Erythroblast (primary cell): Measurements from ENCODE around the gene PBRM1.

Experiments
- DNase-seq, 2 experiments: peaks; one replicate each; lab custom pipeline; 2025; lab: John Stamatoyannopoulos, UW
- GATA1 ChIP-seq: IDR thresholded peaks from 2 replicates; pipeline ENCODE4 v1.6.1; 2011; ENCODE audit warnings: low read depth, mild to moderate bottlenecking, control low read depth, low read length, moderate library complexity
- POLR2A ChIP-seq: IDR thresholded peaks from 2 replicates; pipeline ENCODE4 v1.6.1; 2011; ENCODE audit warnings: mild to moderate bottlenecking, low read length

Gene PBRM1

DNA sequence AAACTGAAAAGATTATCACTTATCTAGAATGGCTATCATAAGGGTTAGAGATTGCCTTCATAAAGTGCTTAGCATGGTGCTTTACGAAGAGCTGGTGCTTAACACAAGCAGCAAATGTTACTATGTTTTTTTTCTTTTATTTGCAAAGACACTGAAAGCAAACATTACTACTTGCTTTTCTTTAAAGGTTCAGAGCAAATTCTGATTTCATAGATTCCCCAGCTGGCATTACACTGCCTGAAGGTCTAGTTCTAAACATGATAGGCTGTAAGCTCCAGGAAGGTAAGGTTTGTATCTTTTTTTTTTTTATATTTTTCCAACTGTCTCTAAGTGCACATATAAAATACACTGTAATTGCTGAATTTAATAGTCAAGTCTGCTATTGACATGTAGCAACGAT is 77.4 kb downstream of the PBRM1 start:
- DNase-seq: no peak
- TF ChIP-seq POLR2A: no peak
- TF ChIP-seq GATA1: no peak

DNA sequence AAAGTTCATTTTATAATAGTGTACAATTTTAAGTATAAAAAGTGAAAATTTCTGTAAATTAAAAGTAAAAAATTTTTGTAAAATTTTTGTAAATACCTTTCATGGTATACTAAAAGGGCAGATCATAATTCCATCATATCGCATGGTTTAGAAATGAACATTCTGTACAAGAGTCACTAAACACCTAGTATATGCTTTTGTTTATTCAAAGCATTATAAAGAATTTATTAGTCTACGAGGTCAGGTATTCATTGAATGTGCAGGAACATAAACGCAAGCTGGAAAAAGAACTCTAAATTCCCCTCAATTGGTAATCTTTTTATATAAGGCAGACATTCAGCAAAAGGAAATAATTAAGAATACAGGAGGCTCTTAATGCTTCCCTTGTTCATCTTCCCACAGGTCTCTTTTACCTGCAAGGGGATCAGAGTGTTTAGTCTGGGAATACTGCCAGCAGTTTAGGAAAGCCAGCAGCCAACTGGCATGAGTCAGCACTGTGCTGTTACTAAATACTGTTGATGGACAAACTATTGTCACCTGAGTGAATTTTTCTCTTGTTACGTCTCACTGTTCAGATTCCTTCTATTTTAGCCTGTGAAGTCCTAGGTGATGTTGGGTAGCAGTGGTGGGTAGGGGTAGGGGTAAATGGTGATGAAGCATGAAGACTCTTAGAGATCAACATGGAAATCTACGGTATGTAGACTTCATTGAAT is 79.2 kb downstream of the PBRM1 start:
- no peak for TF ChIP-seq POLR2A
- TF ChIP-seq GATA1: no peak
- peak; percentile 17 to 61 for DNase-seq

DNA sequence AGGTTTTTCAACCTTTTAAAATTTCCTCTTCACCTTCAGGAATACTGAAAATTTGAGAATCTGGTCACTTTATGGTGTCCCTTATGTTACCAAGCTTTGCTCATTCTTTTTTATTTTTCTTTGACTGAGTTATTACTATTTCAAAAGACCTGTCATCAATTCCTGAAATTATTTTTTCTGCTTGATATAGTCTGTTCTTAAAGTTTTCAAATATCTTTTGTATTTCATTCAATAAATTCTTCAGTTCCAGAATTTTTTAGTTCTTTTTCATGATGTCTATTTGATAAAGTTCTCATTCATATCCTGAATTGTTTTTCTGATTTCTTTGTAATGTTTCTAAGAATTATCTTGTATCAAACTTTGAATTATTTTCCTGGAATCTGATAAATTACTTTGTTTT is 85.5 kb downstream of the PBRM1 start:
- TF ChIP-seq POLR2A (no peak), GATA1 (no peak)
- no peak for DNase-seq

DNA sequence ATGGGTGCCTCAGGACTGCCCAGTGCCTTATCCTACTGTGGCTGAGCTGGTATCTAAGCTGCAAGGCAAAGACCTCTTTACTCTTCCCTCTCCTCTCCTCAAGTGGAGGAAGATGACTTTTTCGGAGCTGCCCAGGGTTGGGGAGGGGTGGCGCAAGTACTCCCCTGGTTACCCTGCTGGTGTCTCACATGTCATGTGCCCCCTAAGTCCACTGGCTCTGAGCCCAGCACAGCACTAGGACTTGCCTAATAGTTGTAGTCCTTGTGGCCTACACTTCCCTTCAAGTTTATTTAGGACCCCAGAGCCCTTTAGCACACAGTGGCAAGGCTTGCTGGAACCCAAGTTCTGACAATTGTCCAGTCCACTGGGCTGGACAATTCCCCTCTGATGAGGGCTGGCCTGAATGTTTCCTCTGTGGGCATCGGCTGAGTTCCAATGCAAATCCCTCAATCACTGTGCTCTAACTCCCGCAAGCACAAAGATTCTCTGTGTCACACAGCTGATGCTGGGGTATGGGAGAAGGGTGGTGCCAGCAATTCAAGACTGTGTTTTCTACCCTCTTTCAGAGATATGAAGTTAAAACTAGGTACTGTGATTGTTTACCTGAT is 89.0 kb downstream of the PBRM1 start:
- DNase-seq: no peak
- TF ChIP-seq GATA1 (no peak), POLR2A (no peak)

DNA sequence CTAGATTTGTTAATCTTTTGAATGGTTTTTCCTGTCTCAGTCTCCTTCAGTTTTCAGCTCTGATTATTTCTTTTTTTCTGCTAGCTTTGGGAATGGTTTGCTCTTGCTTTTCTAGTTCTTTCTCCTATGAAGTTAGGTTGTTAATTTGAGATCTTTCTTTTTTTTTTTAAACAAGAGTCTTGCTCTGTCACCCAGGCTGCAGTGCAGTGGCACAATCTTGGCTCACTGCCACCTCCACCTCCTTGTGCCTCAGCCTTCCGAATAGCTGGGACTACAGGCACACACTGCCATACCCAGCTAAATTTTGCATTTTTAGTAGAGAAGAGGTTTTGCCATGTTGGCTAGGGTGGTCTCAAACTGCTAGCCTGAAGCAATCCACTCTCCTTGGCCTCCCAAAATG is 92.6 kb downstream of the PBRM1 start:
- no peak for DNase-seq
- no peak for TF ChIP-seq POLR2A
- TF ChIP-seq GATA1: no peak

DNA sequence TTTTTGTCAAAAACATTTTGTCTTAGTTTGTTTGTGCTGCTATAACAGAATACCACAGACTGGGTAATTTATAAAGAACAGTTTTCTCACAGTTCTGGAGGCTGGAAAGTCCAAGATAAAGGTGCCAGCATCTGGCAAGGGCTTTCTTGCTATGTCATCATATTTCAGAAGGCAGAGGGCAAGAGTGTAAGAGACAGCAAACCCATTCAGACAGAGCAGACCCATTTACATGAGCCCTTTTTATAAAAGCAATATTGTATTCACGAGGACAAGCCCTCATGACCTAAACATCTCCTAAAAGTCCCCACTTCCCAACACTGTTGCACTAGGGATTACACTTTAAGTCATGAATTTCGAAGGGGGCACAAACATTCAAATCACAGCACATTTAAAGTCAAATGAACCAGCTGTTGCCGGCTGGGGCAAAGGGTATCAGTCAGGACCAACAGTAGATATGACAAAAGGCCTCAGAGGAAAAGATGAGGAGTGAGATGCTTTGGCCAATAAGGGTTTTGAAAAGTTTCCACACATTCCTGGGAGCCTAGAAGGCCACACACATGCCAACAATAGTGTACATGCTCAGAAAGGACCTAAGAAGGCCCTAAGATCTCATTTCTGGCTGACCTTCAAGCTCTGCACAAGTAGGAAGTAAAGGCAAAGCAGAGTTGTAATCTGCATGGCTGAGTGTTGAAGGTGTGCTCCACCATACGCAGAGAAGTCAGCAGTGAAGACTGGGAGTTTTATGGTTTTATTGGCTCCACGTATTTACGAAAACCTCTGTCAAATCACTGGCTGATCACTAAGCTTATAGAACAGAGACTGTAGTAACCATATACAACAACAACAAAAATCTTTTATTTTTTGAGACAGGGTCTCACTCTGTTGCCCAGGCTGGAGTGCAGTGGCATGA is 111.4 kb downstream of the PBRM1 start:
- TF ChIP-seq GATA1 (no peak), POLR2A (no peak)
- peak; percentile 19 to 55 for DNase-seq

DNA sequence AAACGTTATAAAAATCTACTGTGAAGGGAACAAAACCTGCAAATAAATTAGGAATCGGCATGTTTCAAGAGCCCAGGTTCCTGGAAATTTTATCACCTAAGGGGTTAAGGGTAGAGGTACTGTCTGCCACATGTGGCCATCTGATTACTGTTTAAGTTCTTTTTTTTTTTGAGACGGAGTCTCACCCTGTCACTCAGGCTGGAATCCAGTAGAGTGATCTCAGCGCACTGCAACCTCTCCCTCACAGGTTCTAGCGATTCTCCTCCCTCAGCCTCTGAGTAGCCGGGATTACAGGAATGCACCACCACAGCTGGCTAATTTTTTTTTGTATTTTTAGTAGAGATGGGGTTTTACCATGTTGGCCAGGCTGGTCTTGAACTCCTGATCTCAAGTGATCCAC is 113.5 kb downstream of the PBRM1 start:
- DNase-seq: no peak
- TF ChIP-seq POLR2A (no peak), GATA1 (no peak)

DNA sequence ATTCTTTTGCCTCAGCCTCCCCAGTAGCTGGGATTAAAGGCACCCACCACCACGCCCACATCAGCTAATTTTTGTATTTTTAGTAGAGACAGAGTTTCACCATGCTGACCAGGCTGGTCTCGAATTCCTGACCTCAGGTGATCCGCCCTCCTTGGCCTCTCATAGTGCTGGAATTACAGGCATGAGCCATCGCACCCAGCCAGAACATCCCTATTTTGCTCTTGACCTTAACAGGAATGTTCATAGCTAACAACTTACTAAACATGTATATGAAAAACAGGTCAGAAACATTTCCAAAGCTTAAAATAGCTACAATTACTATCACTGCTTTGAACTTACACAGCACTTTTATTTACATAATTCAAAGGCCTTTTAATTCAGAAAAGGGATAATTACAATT is 115.6 kb downstream of the PBRM1 start:
- TF ChIP-seq POLR2A (no peak), GATA1 (no peak)
- DNase-seq: no peak

DNA sequence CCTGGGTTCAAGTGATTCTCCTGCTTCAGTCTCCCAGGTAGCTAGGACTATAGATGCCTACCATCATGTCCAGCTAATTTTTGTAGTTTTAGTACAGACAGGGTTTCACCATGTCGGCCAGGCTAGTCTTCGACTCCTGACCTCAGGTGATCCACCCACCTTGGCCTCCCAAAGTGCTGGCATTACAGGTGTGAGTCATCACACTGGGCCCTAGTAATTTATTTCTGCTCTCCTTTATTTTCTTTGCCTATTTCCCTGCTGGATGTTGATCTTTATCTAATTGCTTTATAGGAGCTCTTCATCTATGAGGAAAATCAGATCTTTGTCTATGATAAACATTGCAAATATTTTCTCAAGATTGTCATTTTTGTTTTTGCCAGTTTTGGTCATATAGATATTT is 117.6 kb downstream of the PBRM1 start:
- TF ChIP-seq POLR2A: no peak
- TF ChIP-seq GATA1: no peak
- no peak for DNase-seq

DNA sequence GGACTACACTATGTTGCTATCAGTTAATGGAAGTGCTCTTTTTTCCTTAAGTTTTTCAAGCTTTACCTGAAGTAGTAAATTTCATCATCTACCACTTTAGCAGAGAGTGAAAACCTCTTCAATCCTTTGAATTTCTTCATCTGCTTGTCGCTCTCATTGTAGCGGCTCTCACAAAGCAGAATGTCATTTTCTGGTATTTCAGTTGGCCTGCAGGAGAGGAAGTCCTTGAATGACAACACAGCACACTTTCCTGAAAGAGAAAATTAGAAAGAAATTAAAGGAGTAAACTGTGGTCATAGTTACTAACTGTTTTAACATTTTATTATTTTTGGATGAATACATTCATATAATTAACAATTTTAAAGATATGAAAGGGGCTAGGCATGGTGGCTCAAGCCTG is 121.7 kb downstream of the PBRM1 start:
- no peak for DNase-seq
- TF ChIP-seq GATA1: no peak
- TF ChIP-seq POLR2A: no peak

DNA sequence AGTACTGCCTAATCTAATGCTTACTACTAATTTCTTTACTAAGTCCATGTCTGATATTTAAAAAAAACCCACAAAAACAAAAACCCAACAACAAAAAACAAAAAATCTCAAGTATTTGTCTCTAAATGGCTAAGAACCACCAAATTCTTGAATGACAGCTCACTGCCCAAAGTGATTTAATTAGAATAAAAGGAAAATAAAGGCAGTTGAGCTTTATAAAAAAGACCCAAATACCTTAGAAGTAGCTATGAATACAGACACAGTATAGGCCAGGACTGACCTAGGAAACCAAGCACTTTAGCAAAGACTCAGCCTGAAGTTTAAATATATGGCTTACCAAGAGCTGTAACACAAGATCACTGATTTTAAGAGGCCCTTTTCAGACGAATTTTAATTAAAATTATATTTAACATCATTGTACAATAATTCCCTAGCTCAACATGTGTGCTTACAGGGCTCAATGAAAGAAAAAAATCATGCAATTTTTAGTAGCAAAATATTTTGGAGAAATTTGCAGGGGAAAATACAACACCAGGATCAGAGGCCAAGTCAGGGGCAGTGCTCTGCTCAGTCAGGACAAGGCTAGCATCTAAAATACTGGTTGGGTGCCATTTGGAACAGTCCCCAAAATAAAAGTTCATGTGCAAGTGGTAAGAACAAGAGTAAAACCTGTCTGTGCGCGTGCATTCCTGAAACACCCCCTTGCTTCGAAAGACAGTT is 124.5 kb downstream of the PBRM1 start:
- TF ChIP-seq GATA1 (no peak), POLR2A (no peak)
- no peak for DNase-seq

DNA sequence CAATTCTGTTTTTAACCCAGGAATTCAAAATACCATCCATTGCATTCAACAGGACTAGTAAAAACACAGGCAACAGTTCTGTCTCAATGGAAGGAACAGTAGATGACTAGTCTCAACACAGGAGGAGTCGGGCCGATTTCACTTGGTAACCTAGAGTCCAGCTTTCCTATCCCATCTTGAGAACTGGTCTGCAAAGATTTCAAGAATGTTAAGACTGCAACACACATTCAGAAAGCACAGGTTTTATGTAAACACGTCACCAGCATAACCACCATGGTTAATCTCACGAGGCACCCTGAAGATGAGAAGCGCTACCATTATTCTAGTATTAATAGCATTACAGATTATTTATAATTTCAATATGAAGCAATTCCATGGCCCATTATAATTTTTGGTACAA is 127.3 kb downstream of the PBRM1 start:
- no peak for DNase-seq

DNA sequence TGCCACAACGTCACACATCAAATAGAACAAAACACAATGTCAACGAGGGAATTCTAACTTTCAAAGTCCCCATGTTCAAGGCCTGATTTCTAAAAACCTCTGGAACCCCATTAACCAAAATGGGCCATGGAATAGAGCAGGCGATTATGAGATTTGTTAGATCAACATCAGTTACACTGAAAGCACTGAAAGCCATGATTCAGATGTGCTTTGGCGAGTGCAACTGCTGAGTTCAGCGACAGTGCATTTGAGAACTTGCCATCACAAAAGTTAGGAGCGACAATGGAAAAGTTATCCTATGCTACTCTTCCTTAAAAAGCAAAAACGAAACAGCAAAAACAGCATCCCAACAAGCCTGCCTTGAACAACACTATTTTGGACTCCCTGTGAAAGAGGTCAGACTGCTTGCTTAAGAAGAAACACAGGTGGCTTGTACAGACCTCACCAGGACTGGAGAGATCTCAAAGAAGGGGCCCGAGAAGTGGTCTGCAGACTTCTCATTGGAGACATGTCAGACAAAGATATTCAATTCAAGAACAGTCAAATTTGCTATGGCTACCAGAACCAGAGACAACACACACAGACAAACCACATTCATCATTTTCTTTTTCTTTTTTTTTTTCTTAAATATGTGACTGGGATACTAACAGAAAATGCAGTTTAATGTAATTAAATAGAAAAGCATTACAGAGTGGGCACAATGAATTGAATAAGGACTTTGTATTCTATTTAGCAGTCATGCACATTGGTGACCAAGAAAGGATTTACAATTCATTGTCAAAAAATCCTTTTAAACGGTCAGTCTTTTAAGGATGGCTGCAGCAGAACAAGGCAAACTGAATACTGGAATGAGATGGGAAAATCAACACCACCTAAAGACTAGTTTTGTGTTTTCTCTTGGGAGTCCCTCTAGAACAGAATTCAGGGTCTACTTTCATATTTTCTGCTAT is 128.4 kb downstream of the PBRM1 start:
- no peak for DNase-seq
- TF ChIP-seq GATA1 (no peak), POLR2A (no peak)

More for the DNA sequence above, 127.3 kb downstream of the PBRM1 start:
- TF ChIP-seq GATA1 (no peak), POLR2A (no peak)
